Measurements from ENCODE around the gene ALOX15.
"Not testable (repeated sequence)": the region's sequence is repeated elsewhere in the genome, so short reads cannot be mapped to it uniquely, and the experiment has no call there.

ALOX15 gene

GRCh38 chr17:4620531-4621101, 20.9 kb downstream of the ALOX15 start:
- no peak for DNase-seq

GRCh38 chr17:4617590-4618351, 23.7 kb downstream of the ALOX15 start:
- no peak for DNase-seq

GRCh38 chr17:4617090-4617489, 24.4 kb downstream of the ALOX15 start:
- DNase-seq, result no peak

- no peak for DNase-seq
These were observed 25.0 kb downstream of the ALOX15 start for GRCh38 chr17:4616476-4616875.

- DNase-seq, result no peak
These were observed 30.8 kb downstream of the ALOX15 start for GRCh38 chr17:4610656-4611055.

GRCh38 chr17:4610162-4610561, 31.3 kb downstream of the ALOX15 start:
- DNase-seq, result no peak

GRCh38 chr17:4609761-4610160, 31.7 kb downstream of the ALOX15 start:
- DNase-seq, result no peak

GRCh38 chr17:4607773-4608187, 33.7 kb downstream of the ALOX15 start:
- peak in 21 of 51 donors; percentile 5 to 43 (median 13) for DNase-seq

- no peak for DNase-seq
These were observed 34.2 kb downstream of the ALOX15 start for GRCh38 chr17:4607261-4607741.

GRCh38 chr17:4605826-4606225, 35.7 kb downstream of the ALOX15 start:
- peak in 2 of 51 donors; percentile 2 to 19 for DNase-seq

- not testable (repeated sequence) for DNase-seq
These were observed 36.7 kb downstream of the ALOX15 start for GRCh38 chr17:4604736-4605135.

- no peak for DNase-seq
These were observed 37.3 kb downstream of the ALOX15 start for GRCh38 chr17:4604111-4604644.

GRCh38 chr17:4602041-4602440, 39.4 kb downstream of the ALOX15 start:
- DNase-seq, result no peak

GRCh38 chr17:4601326-4601725, 40.2 kb downstream of the ALOX15 start:
- no peak for DNase-seq

GRCh38 chr17:4600563-4600962, 40.9 kb downstream of the ALOX15 start:
- no peak for DNase-seq

- DNase-seq, result no peak
These were observed 41.8 kb downstream of the ALOX15 start for GRCh38 chr17:4599505-4600281.

GRCh38 chr17:4598776-4599504, 42.5 kb downstream of the ALOX15 start:
- DNase-seq, result no peak

GRCh38 chr17:4597975-4598374, 43.5 kb downstream of the ALOX15 start:
- no peak for DNase-seq

GRCh38 chr17:4596636-4597380, 44.7 kb downstream of the ALOX15 start:
- no peak for DNase-seq

- DNase-seq, result not testable (repeated sequence)
These were observed 45.7 kb downstream of the ALOX15 start for GRCh38 chr17:4595685-4596342.
